H1 (cell line): ENCODE data around the gene INO80C. TPM values are rescaled to one million over a fixed set of nuclear protein-coding genes. Genes with fewer than 3 reads are reported as not detected.

ENCODE experiments used
- ASH2L ChIP-seq: fragments of 200-600, 300-600 bp; sonication (generic); IDR thresholded peaks from one replicate; pipeline ENCODE4 v1.7.1; 2017; ENCODE audit warnings: low read length
- BRCA1 ChIP-seq: IDR thresholded peaks from 2 replicates; pipeline ENCODE4 v1.6.1; 2012; ENCODE audit warnings: low read depth, low read length, improper control_type of control experiment
- KDM4A ChIP-seq: IDR thresholded peaks from one replicate; pipeline ENCODE4 v1.7.1; 2012; ENCODE audit warnings: low read depth, mild to moderate bottlenecking, moderate library complexity, low read length, inconsistent platforms; ENCODE audit not compliant: severe bottlenecking
- SIRT6 ChIP-seq: IDR thresholded peaks from one replicate; pipeline ENCODE4 v1.7.1; 2012; ENCODE audit warnings: low read length, inconsistent platforms
- polyA plus RNA-seq, 7 experiments: library from polyadenylated mRNA; depleted of rRNA in 3 of 7; stranded (reverse) in 5 of 7; unstranded in 2 of 7; fragments of >200 nt in 5 of 7; fragments of 200-250 nt in 2 of 7; gene quantifications; 1 replicate in 5 of 7; 2 replicates in 1 of 7; 4 replicates in 1 of 7; pipeline versions ENCODE4 v1.2.1 to v1.2.3, GENCODE V29; 2011 to 2013; ENCODE audit warnings: missing spikeins in 2 of 7, mixed read lengths in 2 of 7
- total RNA-seq: library from RNA; stranded (reverse); fragmentation: NEBNext Ultra II Directional; extraction: Animal tissue kit (Norgen Biotek cat#: 25700); gene quantifications from 2 replicates; pipeline ENCODE4 v1.2.1, GENCODE V29; 2021

Gene INO80C
- total and polyA plus RNA-seq, 2 of the 8 experiments (the other 6 are each of a cell fraction or from before 2014, with no cell fraction given), result 30.1 to 48.9 TPM

GRCh38 chr18:35504996-35505395 lies 7.2 kb upstream of the INO80C start (continued):
- TF ChIP-seq SIRT6, result no peak
- no peak for TF ChIP-seq BRCA1
- no peak for TF ChIP-seq ASH2L
- TF ChIP-seq KDM4A, result no peak
